Measurements from ENCODE around the gene DPP8. TPM values are rescaled to one million over a fixed set of nuclear protein-coding genes. Genes with fewer than 3 reads are reported as not detected.
"Not testable (repeated sequence)": the region's sequence is repeated elsewhere in the genome, so short reads cannot be mapped to it uniquely, and the experiment has no call there.

The DPP8 gene
- total RNA-seq, 1 experiment from 2014 or later, result 25.1 TPM

GRCh38 chr15:65470866-65471265 lies 46.6 kb downstream of the DPP8 start:
- TF ChIP-seq CTCF (conservative IDR thresholded peaks at IDR 0.05) (no peak), EZH2 (IDR thresholded peaks at IDR 0.05; ENCODE audit: low read depth) (no peak)

GRCh38 chr15:65468229-65468909 lies 49.1 kb downstream of the DPP8 start:
- no peak overlapping the region for H3K4me2 ChIP-seq
- no peak overlapping the region for H2AFZ ChIP-seq
- BruUV-seq (replicated peaks), result no TSS peak
- peaks cover 6% of the 10 kb centered on the region for H3F3A ChIP-seq (ENCODE audit: insufficient read depth, low read depth)
- intact Hi-C loops (cut with micrococcal nuclease; ENCODE audit: unreplicated experiment), result no loop called here
- H4K20me1 ChIP-seq (ENCODE audit: insufficient read depth), result 0 out of 2 replicates have a peak, but pooled peaks cover 3% of the 10 kb centered on the region
- no peak for TF ChIP-seq EZH2 (IDR thresholded peaks at IDR 0.05; ENCODE audit: low read depth)
- TF ChIP-seq CTCF (conservative IDR thresholded peaks at IDR 0.05), result no peak
- no peaks in the 10 kb centered on the region; the same call in 1 of the 2 replicates for H3K9me3 ChIP-seq (ENCODE audit: insufficient read depth, low read depth)
- H3K9me2 ChIP-seq (ENCODE audit: insufficient read depth), result no peaks in the 10 kb centered on the region
- H3K27me3 ChIP-seq (ENCODE audit: insufficient read depth, low read depth), result no peaks in the 10 kb centered on the region
- CTCF ChIA-PET, result interaction anchor here (0.6 kb wide), 1 partner anchor 19 kb away, joined by 7 read pairs; no protein-coding TSS in a partner anchor
- H3K4me1 ChIP-seq (replicated peaks; ENCODE audit: insufficient read depth), result no peaks in the 10 kb centered on the region
- H3K27ac ChIP-seq, result no peak overlapping the region
- POLR2A ChIA-PET (ENCODE audit: unreplicated experiment), result interaction anchor here (0.6 to 0.7 kb wide), 2 partner anchors 31 to 414 kb away, joined by 3 to 9 read pairs; no protein-coding TSS in a partner anchor
- no peaks in the 10 kb centered on the region for H3K79me2 ChIP-seq (ENCODE audit: low read depth)
- no peak for DNase-seq
- H3K36me3 ChIP-seq (ENCODE audit: low read depth), result no peaks in the 10 kb centered on the region; the same call in 1 of the 2 replicates
- no peak overlapping the region for H3K4me3 ChIP-seq

More at GRCh38 chr15:65470866-65471265, 46.6 kb downstream of the DPP8 start:
- CTCF ChIA-PET, result no interaction called here
- Histone ChIP-seq H3K36me3 (ENCODE audit: low read depth) (no peaks in the 10 kb centered on the region; the same call in 1 of the 2 replicates), H3K9me3 (ENCODE audit: insufficient read depth, low read depth) (no peaks in the 10 kb centered on the region; the same call in 1 of the 2 replicates), H3K9me2 (ENCODE audit: insufficient read depth) (no peaks in the 10 kb centered on the region), H3K4me1 (replicated peaks; ENCODE audit: insufficient read depth) (no peaks in the 10 kb centered on the region), H3K4me2 (no peak overlapping the region), H3K79me2 (ENCODE audit: low read depth) (no peaks in the 10 kb centered on the region), H3F3A (ENCODE audit: insufficient read depth, low read depth) (peaks cover 6% of the 10 kb centered on the region), H3K27ac (no peak overlapping the region), H3K4me3 (no peak overlapping the region), H4K20me1 (ENCODE audit: insufficient read depth) (0 out of 2 replicates have a peak, but pooled peaks cover 3% of the 10 kb centered on the region), H2AFZ (no peak overlapping the region), H3K27me3 (ENCODE audit: insufficient read depth, low read depth) (no peaks in the 10 kb centered on the region)
- no peak for DNase-seq
- no TSS peak for BruUV-seq (replicated peaks)
- POLR2A ChIA-PET (ENCODE audit: unreplicated experiment), result no interaction called here
- intact Hi-C loops (cut with micrococcal nuclease; ENCODE audit: unreplicated experiment), result no loop called here

GRCh38 chr15:65466901-65467300 lies 50.6 kb downstream of the DPP8 start:
- Histone ChIP-seq H3K27me3 (ENCODE audit: insufficient read depth, low read depth) (no peaks in the 10 kb centered on the region), H3K4me1 (replicated peaks; ENCODE audit: insufficient read depth) (no peaks in the 10 kb centered on the region), H3K4me2 (no peak overlapping the region), H3K9me2 (ENCODE audit: insufficient read depth) (no peaks in the 10 kb centered on the region), H3K9me3 (ENCODE audit: insufficient read depth, low read depth) (no peaks in the 10 kb centered on the region; the same call in 1 of the 2 replicates), H3K79me2 (ENCODE audit: low read depth) (no peaks in the 10 kb centered on the region), H4K20me1 (ENCODE audit: insufficient read depth) (0 out of 2 replicates have a peak, but pooled peaks cover 3% of the 10 kb centered on the region), H3K27ac (no peak overlapping the region), H3F3A (ENCODE audit: insufficient read depth, low read depth) (peaks cover 6% of the 10 kb centered on the region), H3K4me3 (no peak overlapping the region), H3K36me3 (ENCODE audit: low read depth) (no peaks in the 10 kb centered on the region; the same call in 1 of the 2 replicates), H2AFZ (no peak overlapping the region)
- no peak for TF ChIP-seq CTCF (conservative IDR thresholded peaks at IDR 0.05)
- TF ChIP-seq EZH2 (IDR thresholded peaks at IDR 0.05; ENCODE audit: low read depth), result no peak
- POLR2A ChIA-PET (ENCODE audit: unreplicated experiment), result no interaction called here
- CTCF ChIA-PET, result no interaction called here
- BruUV-seq (replicated peaks), result no TSS peak
- intact Hi-C loops (cut with micrococcal nuclease; ENCODE audit: unreplicated experiment), result no loop called here
- DNase-seq, result peak in 1 of 2 experiments; percentile 39

GRCh38 chr15:65463096-65463495 lies 54.4 kb downstream of the DPP8 start:
- H3K79me2 ChIP-seq (ENCODE audit: low read depth); H4K20me1 ChIP-seq (ENCODE audit: insufficient read depth); H3K4me1 ChIP-seq (replicated peaks; ENCODE audit: insufficient read depth); H3K27ac ChIP-seq; H3K9me3 ChIP-seq (ENCODE audit: insufficient read depth, low read depth); BruUV-seq (replicated peaks); DNase-seq; H3K36me3 ChIP-seq (ENCODE audit: low read depth); POLR2A ChIA-PET (ENCODE audit: unreplicated experiment); H3K9me2 ChIP-seq (ENCODE audit: insufficient read depth); H3F3A ChIP-seq (ENCODE audit: insufficient read depth, low read depth); CTCF ChIA-PET; H3K4me2 ChIP-seq; H2AFZ ChIP-seq; intact Hi-C loops (cut with micrococcal nuclease; ENCODE audit: unreplicated experiment); H3K27me3 ChIP-seq (ENCODE audit: insufficient read depth, low read depth); H3K4me3 ChIP-seq: not testable (repeated sequence)

Measured in PC-9 (cell line).